NCI-H128 (cell line): Measurements from ENCODE around the gene LYST.
"Not testable (repeated sequence)": the region's sequence is repeated elsewhere in the genome, so short reads cannot be mapped to it uniquely, and the experiment has no call there.

Experiments
- DNase-seq: peaks from one replicate; lab custom pipeline; 2025; ENCODE audit not compliant: unreplicated experiment; lab: John Stamatoyannopoulos, UW

Gene LYST

DNA sequence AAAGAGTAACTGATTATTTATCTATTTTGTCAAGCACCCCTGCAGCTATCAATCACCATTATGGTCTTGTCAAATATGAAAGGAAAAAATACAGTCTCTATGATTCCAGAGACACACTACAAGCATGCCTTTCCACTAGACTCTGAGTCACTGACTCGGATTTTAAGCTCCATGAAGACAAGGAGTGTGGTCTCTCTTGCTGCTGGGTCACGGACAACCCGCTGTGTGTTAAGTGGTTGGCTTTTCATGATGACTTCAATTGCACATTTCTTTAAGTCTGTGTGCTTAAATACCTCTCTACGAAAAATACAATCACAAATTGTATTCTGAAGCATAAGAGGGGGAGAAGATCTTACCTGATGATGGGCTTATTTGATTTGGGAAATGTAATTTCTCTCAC, 203.1 kb downstream of the LYST start:
- no peak for DNase-seq

GRCh38 chr1:235661568-235661967, 205.1 kb downstream of the LYST start:
- DNase-seq, result no peak

DNA sequence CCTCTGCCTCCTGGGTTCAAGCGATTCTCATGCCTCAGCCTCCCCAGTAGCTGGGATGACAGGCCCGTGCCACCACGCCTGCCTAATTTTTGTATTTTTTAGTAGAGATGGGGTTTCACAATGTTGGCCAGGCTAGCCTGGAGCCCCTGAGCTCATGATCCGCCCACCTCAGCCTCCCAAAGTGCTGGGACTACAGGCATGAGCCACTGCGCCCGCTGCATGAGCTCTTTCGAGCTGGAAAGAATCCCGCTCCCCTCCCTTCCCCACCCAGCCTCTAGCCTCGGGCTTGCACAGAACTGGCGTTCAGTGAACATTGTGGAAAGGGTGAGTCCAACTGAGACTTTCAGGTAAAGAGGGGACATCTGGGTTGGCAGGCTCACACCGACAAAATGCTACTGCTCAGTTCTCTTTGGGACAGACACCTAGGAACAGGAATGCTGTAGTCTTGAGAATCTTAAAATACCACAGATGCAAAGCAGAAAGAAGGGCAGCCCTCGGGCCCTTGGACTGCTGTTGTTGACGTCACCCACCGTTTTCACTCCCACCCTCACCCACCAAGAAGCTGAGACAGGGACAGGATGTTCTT, 207.4 kb downstream of the LYST start:
- DNase-seq, result no peak

DNA sequence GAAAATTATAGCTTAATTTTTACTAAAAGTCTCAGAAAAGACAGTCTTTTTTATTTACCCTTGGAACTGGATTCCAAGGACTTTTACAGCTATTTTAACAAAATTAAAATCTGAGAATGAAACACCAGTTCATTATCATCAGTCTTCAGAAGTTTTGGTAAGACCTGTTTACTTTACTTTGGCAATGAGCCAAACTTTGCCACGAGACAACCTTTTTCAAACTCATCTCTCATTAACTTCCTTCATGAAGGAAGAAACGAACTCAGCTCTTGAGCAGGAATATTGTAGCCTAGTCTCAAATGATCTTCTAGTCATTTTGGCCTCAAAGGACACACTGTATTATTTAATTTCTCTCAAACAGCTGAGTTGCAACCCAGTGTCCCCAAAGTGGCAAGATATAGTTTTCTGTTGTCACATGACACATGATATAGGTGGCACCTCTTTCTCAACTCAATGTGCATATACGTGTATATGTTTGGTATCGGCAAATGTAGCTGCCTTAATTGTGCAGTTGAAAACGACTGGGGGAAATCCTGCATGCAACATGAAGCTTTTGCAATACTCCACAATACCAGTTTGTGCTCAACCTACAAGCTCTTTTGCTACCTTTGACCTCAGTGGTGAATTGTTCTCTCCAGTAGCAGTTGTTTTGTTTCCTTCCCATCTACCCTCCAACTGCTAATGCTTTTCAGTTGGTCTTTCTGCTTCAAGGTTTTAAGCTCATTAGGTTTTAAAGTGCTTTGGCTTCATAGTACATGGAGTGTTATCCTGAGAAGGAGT, 208.8 kb downstream of the LYST start:
- no peak for DNase-seq

- DNase-seq, result no peak
These were observed 209.4 kb downstream of the LYST start for GRCh38 chr1:235657269-235657668.

DNA sequence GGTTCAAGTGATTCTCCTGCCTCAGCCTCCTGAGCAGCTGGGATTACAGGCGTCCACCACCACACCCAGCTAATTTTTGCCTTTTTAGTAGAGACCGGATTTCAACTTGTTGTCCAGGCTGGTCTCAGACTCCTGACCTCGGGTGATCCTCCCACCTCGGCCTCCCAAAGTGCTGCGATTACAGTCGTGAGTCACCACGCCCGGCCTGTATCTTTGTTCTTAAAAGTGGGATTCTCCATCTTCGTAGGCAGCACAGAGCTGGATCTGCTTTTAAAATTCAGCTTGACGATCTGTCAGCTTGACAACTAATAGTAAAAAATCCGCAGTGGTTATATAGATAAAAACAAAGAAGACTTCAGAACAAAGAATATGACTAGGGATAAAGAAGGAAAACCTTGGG, 214.3 kb downstream of the LYST start:
- DNase-seq, result no peak

DNA sequence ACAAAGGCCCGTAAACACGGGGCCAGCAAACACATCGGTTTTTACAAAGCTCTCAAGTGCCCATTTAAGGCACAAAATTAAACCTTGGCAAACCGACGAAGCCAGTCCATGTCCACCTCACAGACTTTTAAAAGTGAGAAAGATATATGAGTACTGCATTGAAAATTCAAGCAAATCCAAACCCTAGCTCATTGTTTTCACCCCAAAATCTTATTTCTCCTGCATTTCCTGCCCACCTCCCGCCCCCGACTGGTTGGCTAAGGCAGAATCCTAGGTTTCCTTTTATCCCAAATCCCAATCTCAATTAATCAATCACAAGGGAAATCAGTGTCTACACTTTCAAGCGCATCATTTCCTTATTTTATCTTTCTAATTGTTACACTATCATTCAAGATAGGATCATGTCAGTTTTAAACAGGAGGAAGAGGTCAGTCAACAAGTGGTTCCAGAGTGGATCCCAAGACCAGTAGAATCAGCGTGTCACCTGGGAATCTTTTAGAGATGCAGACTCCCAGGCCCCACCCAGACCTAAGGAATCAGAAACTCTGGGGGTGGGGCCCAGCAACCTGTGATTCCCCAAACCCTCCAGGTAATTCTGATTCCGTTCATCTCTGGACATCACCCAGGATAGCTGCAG, 215.4 kb downstream of the LYST start:
- no peak for DNase-seq

- peak; percentile 13 for DNase-seq
These were observed 216.2 kb downstream of the LYST start for GRCh38 chr1:235650341-235651169.

DNA sequence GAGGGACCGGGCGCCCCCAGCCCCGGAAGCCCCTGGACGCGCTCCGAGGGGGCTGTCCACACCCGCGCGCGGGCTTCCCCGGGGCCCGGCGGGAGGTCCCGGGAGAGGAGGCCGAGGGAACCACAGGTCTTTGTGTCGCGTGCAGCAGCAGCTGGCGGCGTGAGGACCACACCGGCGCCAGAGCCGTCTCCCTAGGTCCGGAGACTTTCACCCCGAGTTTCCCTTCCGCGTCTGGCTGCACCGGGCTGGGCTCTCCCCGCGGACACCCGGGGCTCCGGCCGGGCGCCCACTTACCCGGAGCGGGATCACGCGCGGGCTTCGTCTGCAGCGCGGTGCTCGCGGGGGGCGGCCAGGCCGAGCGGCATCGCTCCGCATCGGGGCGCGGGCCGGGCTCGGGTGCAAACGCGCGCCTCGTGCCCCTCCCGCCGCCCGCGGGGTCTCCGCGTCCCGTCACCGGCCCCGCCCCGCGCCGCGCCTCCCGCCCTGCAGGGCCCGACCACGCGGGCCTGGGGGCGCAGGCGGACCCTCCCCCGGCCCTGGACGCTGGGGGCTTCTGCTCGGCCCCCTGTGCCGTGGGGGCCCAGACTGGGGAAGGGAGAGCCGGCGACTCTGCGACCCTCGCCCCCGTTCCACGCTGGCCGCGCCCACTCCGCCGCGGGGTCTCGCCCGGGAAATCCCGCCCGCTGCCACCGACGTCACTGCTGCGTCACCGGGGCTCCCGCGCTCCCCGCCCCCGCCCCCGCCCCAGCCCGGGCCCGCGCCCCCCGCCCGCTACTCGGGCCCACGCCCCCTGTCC, 217.1 kb downstream of the LYST start, which contains the start of gene GNG4:
Gene GNG4 (minus strand): TSS at position 417 of the 796 bp plus-strand sequence. CDS start 65,946 bp downstream, outside the sequence.
- peak; percentile 56 for DNase-seq

DNA sequence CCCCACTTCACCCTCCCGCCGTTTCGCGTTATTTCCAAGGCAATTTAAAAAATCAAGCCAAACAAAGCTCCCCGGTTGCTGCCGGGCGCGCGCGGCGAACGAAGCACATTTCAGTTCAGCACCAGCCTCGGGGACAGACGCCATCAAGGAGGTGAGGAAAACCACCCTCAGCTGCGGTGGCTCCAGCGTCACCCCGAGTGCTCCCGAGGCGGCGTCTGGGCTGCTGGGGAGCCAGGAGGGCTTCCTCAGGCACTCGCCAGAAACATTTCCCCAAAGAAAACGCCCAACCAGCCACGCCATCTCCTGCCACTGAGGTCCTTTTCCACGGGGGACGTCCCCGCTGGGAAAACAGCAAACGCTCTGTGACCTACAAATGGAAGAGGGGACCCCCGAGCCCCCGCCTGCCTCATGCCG, 217.7 kb downstream of the LYST start:
- DNase-seq, result peak; percentile 42

- peak; percentile 65 for DNase-seq
These were observed 218.2 kb downstream of the LYST start for GRCh38 chr1:235648407-235648907.

DNA sequence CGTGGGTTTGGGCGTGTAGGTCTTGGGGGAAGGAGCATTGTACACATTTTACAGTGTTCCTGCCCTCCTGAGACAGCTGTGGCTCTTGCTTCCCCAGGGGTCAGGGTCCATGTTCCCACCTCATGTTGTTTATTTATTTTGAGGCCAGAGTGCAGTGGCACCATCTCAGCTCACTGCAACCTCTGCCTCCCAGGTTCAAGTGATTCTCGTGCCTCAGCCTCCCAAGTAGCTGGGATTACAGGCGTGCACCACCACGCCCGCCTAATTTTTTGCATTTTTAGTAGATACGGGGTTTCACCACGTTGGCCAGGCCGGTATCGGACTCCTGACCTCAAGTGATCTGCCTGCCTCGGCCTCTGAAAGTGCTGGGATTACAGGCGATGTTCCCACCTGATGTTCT, 219.2 kb downstream of the LYST start:
- not testable (repeated sequence) for DNase-seq

GRCh38 chr1:235646463-235646862, 220.2 kb downstream of the LYST start:
- no peak for DNase-seq

DNA sequence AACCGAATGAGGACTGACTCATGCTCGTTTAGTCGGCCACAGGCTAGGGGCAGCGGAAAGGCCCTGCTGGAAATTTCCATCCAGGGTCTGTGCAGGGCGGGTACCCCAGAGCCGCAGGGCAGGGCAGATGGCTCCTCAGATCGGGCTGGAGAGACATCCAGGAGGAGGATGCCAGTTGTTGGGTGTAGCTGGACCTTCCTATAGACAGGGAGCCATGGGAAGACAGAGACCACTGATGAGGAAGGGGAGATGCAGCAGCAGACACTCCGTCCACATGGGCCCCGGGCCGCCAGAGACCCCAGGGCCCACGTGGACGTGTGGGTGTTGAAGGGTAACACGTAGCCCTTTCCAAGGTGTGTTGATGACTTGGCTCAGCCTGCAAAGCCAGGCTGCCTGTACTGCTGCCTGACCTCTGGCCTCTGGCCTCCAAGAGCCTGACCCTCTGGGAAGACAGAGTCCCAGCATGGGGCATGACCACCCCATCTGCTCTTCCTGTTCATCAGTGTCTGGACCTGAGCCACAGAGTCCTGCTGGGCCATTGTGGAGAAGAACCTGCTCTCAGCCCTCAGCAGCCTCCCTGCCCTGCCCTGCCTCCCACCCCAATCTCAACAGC, 221.9 kb downstream of the LYST start:
- no peak for DNase-seq

GRCh38 chr1:235643837-235644692, 222.6 kb downstream of the LYST start:
- DNase-seq, result no peak

DNA sequence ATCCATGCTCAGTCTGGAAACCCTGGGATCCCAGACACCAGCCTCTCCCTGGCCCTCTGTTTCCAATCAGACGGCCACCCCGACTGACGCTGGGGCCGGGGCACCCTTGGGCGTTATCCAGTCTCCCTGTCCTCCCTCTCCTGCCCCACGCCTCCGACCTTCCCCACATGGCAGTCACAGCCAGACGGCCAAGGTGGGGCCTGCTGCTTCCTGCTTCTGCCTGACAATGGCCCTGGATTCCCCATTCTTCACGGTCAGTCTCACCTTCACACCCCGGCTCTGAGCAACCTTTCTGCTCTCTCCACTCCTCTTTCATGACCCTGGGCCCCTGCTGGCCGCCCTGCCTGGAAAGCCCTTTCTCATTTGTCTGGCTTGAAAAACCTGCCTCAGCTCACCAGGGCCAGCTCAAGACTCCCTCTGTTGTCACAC, 223.7 kb downstream of the LYST start:
- no peak for DNase-seq

DNA sequence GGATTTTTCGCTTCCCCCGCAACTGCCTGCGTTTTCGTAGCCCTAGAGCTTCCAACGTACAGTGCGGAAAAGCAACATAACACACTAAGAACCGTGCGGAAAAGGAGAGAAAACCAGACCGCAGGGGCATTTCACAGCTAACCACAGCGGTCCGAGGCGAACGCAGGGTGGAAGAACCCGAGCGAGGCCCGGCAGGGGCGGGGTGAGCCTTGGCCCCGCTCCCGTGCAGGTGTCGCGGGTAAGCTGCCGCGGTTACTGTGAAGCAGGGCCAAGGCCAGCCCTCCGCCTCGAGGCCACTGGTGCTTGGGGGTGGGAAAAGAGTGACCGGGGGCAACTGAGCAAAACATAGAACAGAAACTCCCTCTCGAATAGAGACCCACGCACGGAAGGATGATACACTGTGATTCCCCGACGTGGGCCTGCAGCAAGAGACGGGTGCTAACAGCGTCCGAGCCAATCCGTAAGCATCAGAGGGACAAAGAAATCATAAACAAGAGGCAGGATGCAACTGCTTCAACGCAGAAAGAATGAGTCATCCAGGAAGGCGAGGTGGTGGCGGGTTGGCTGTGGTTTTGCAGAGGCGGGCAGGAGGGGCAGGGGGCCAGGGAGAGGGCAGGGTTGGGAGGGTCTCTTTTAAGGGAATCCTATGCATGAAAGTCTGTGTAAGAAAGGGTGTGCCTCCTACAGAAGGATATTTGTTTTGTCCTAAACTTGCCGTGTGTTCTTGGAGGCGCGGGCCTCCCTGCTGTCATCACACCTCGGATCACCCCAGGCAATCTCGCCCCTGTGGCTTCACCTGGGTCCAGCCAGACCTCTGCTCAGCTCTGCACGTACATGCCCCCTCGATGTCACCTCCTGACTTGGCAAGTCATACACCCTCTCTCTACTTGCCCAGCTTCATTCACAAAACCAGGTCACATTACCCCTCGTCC, 224.4 kb downstream of the LYST start:
- no peak for DNase-seq

GRCh38 chr1:235640580-235640979, 226.1 kb downstream of the LYST start:
- no peak for DNase-seq
